Erythroblast (primary cell): ENCODE measurements around the gene ARCN1.

Experiments
- GATA1 ChIP-seq: IDR thresholded peaks from 2 replicates; pipeline ENCODE4 v1.6.1; 2011; ENCODE audit warnings: low read depth, mild to moderate bottlenecking, control low read depth, low read length, moderate library complexity
- POLR2A ChIP-seq: IDR thresholded peaks from 2 replicates; pipeline ENCODE4 v1.6.1; 2011; ENCODE audit warnings: mild to moderate bottlenecking, low read length

GRCh38 chr11:118527109-118527508 is 45.1 kb upstream of the ARCN1 start, which contains the start of gene TTC36:
- TF ChIP-seq POLR2A (no peak), GATA1 (no peak)
